SK-N-SH (cell line): ENCODE measurements around the gene ANTKMT. TPM values are rescaled to one million over a fixed set of nuclear protein-coding genes. Genes with fewer than 3 reads are reported as not detected.

Experiments
- CTCF ChIA-PET: fragments of 300-600, 350-600 bp; formaldehyde crosslinking; extraction: SDS; loops from one replicate; lab custom pipeline; 2021; lab: Yijun Ruan, JAX
- POLR2A ChIA-PET: fragments of 350-600 bp; sonication (Branson Sonifier 250); formaldehyde crosslinking; extraction: SDS; loops from one replicate; lab custom pipeline; 2020; ENCODE audit warnings: antibody characterized with exemption, inconsistent platforms; lab: Yijun Ruan, JAX
- DNase-seq: peaks from one replicate; pipeline ENCODE4 v3.0.0; 2012
- H2AFZ ChIP-seq: fragments of 200-600 bp; sonication (generic); 2 replicates; pipeline ENCODE4 v1.8.1; 2016; ENCODE audit warnings: antibody characterized with exemption, mild to moderate bottlenecking, low read depth
- H3F3A ChIP-seq: fragments of 200-600 bp; sonication (generic); replicated peaks from 2 replicates; pipeline ENCODE3; 2016; ENCODE audit warnings: antibody characterized with exemption, mild to moderate bottlenecking; ENCODE audit not compliant: insufficient read depth
- H3K27ac ChIP-seq, 2 experiments: fragments of 200-500 bp in 1 of 2; fragments of 200-600 bp in 1 of 2; sonication (Bioruptor generic) in 1 of 2; sonication (generic), shearing (Covaris generic) in 1 of 2; 2 replicates each; pipeline versions ENCODE4 v1.5.1 to v1.6.1; 2014 to 2016; ENCODE audit warnings: low read depth in 2 of 2, inconsistent platforms in 1 of 2, low read length in 1 of 2, mild to moderate bottlenecking in 1 of 2, mixed read lengths in 1 of 2
- H3K27me3 ChIP-seq: fragments of 200-600 bp; sonication (generic), shearing (Covaris generic); 2 replicates; pipeline ENCODE4 v1.6.1; 2016; ENCODE audit warnings: mixed run types; ENCODE audit not compliant: insufficient read depth
- H3K36me3 ChIP-seq, 2 experiments: fragments of 200-500 bp in 1 of 2; fragments of 200-600 bp in 1 of 2; sonication (Bioruptor generic) in 1 of 2; sonication (generic) in 1 of 2; replicated peaks in 1 of 2; 2 replicates each; pipeline versions ENCODE3 to v1.5.1; 2014 to 2016; ENCODE audit warnings: low read length in 1 of 2, mild to moderate bottlenecking in 1 of 2; ENCODE audit not compliant: insufficient read depth in 2 of 2, control insufficient read depth in 1 of 2
- H3K4me1 ChIP-seq, 2 experiments: fragments of 200-500 bp in 1 of 2; fragments of 200-600 bp in 1 of 2; sonication (Bioruptor generic) in 1 of 2; sonication (generic), shearing (Covaris generic) in 1 of 2; 2 replicates each; pipeline versions ENCODE4 v1.5.1 to v1.6.1; 2014 to 2016; ENCODE audit warnings: low read depth in 1 of 2, low read length in 1 of 2, mixed run types in 1 of 2; ENCODE audit not compliant: insufficient read depth in 2 of 2, control insufficient read depth in 1 of 2
- H3K4me2 ChIP-seq: fragments of 200-600 bp; sonication (generic), shearing (Covaris generic); 2 replicates; pipeline ENCODE4 v1.6.1; 2017; ENCODE audit warnings: mixed run types
- H3K4me3 ChIP-seq, 2 experiments: fragments of 200-500 bp in 1 of 2; fragments of 200-600 bp in 1 of 2; sonication (Bioruptor generic) in 1 of 2; sonication (generic), shearing (Covaris generic) in 1 of 2; 2 replicates each; pipeline versions ENCODE4 v1.5.1 to v1.8.1; 2014 to 2016; ENCODE audit warnings: low read depth in 2 of 2, inconsistent platforms in 1 of 2, low read length in 1 of 2, mild to moderate bottlenecking in 1 of 2, mixed read lengths in 1 of 2, moderate library complexity in 1 of 2
- H3K79me2 ChIP-seq: fragments of 200-600 bp; sonication (generic); 2 replicates; pipeline ENCODE4 v1.8.1; 2017; ENCODE audit warnings: mild to moderate bottlenecking; ENCODE audit not compliant: insufficient read depth
- H3K9ac ChIP-seq: fragments of 200-600 bp; sonication (generic); 2 replicates; pipeline ENCODE4 v1.6.1; 2017; ENCODE audit warnings: mixed run types
- H3K9me2 ChIP-seq: fragments of 200-600 bp; sonication (generic); 2 replicates; pipeline ENCODE4 v1.6.1; 2017; ENCODE audit warnings: mixed run types
- H3K9me3 ChIP-seq: fragments of 200-600 bp; sonication (generic); 2 replicates; pipeline ENCODE4 v1.6.1; 2017; ENCODE audit warnings: mixed run types, mild to moderate bottlenecking, moderate library complexity
- H4K20me1 ChIP-seq: fragments of 200-600 bp; sonication (generic); 2 replicates; pipeline ENCODE4 v1.6.1; 2017; ENCODE audit warnings: mild to moderate bottlenecking, mixed run types; ENCODE audit not compliant: insufficient read depth
- ELF1 ChIP-seq: IDR thresholded peaks from 2 replicates; pipeline ENCODE4 v1.4.0; 2012
- EP300 ChIP-seq, 2 experiments: IDR thresholded peaks; 2 replicates each; pipeline versions ENCODE4 v1.4.0 to v1.6.1; 2012; ENCODE audit warnings: borderline replicate concordance in 1 of 2, low read depth in 1 of 2, low read length in 1 of 2
- FOXM1 ChIP-seq: IDR thresholded peaks from 2 replicates; pipeline ENCODE4 v1.4.0; 2012; ENCODE audit warnings: low read depth, mild to moderate bottlenecking
- JUND ChIP-seq: IDR thresholded peaks from 2 replicates; pipeline ENCODE4 v1.4.0; 2012
- NFIC ChIP-seq: IDR thresholded peaks from 2 replicates; pipeline ENCODE4 v1.4.0; 2012; ENCODE audit warnings: borderline replicate concordance
- RAD21 ChIP-seq: IDR thresholded peaks from 2 replicates; pipeline ENCODE4 v1.6.1; 2012; ENCODE audit warnings: mild to moderate bottlenecking, low read length
- YY1 ChIP-seq: IDR thresholded peaks from 2 replicates; pipeline ENCODE4 v1.4.0; 2012; ENCODE audit warnings: low read depth, mild to moderate bottlenecking
- WGBS: methylation state at CpG from one replicate; pipeline ENCODE4 v1.1.6; 2017; ENCODE audit warnings: low lambda C conversion rate; 5-methylcytosine and 5-hydroxymethylcytosine counted together
- polyA plus RNA-seq, 3 experiments: library from polyadenylated mRNA; depleted of rRNA; stranded (reverse); fragments of >200 nt; gene quantifications; 2 replicates each; pipeline ENCODE4 v1.2.3, GENCODE V29; 2012
- TF ChIP-seq, protein P1 (sequence below): IDR thresholded peaks from 2 replicates; pipeline ENCODE4 v1.4.0; 2012; ENCODE audit warnings: low read depth, borderline replicate concordance
- TF ChIP-seq, protein P2 (sequence below): IDR thresholded peaks from 2 replicates; pipeline ENCODE4 v1.4.0; 2012; ENCODE audit warnings: low read depth
- TF ChIP-seq, protein P3 (sequence below): fragments of 200-600 bp; sonication (generic); IDR thresholded peaks from 2 replicates; pipeline ENCODE4 v1.6.1; 2017; ENCODE audit warnings: antibody characterized with exemption, mild to moderate bottlenecking, moderate library complexity
- TF ChIP-seq, protein P4 (sequence below): IDR thresholded peaks from 2 replicates; pipeline ENCODE4 v1.4.0; 2012; ENCODE audit warnings: low read depth, borderline replicate concordance
- TF ChIP-seq, protein P5 (sequence below): fragments of 150-350 bp; IDR thresholded peaks from 2 replicates; pipeline ENCODE4 v1.6.1; 2017; ENCODE audit warnings: antibody characterized with exemption, low read length, low read depth, borderline replicate concordance

ANTKMT gene
- polyA plus RNA-seq, 1 of the 3 experiments (the other 2 are of a cell fraction), result 57.4 TPM

DNA sequence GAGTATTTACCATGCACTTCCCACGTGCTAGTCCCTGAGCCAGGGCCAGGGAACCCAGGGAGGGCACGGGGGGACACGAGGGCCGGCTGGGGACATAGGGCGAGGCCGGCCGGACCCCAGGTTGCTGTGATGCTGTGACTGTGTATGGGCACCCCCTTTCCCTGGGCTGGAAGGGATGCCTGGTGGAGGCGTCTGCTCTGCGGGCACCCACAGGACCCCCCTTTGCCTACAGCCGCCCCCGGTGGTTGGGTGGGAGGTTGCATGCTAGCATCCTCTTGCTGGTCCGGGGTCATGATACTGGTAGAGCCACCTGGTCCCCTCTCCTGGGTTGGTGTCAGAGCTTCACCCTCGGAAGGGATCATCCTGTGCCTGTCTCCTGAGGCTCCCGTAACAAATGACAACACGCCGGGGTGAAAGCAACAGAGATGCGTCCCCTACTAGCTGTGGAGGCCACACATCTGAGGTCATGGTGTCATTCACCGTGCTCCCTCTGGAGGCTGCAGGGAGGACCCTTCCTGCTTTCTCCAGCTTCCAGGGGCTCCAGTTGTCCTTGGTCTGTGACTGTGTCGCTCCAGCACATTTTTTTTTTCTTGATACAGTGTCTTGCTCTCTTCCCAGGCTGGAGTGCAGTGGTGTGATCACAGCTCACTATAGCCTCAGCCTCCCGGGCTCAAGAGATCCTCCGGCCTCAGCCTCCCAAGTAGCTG lies 23.0 kb downstream of the ANTKMT start:
- peaks cover 0 to 10% of the 10 kb centered on the region in 2 experiments; a peak in 1 of 4 replicates for H3K4me1 ChIP-seq
- H3K27me3 ChIP-seq, result no peaks in the 10 kb centered on the region
- H3K27ac ChIP-seq, result no peak overlapping the region
- no peaks in the 10 kb centered on the region for H3K9me2 ChIP-seq
- peaks cover 14% of the 10 kb centered on the region for H3K79me2 ChIP-seq
- peak; percentile 61 for DNase-seq
- H3K9me3 ChIP-seq, result no peaks in the 10 kb centered on the region
- peaks cover 1% of the 10 kb centered on the region for H3F3A ChIP-seq
- H3K4me3 ChIP-seq, result no peak overlapping the region
- no peak overlapping the region for H3K4me2 ChIP-seq
- WGBS, result 84% methylated on average over 14 of the region's 21 CpGs
- no peak overlapping the region for H3K9ac ChIP-seq
- no peak for TF ChIP-seq ELF1
- TF ChIP-seq, protein P1, sequence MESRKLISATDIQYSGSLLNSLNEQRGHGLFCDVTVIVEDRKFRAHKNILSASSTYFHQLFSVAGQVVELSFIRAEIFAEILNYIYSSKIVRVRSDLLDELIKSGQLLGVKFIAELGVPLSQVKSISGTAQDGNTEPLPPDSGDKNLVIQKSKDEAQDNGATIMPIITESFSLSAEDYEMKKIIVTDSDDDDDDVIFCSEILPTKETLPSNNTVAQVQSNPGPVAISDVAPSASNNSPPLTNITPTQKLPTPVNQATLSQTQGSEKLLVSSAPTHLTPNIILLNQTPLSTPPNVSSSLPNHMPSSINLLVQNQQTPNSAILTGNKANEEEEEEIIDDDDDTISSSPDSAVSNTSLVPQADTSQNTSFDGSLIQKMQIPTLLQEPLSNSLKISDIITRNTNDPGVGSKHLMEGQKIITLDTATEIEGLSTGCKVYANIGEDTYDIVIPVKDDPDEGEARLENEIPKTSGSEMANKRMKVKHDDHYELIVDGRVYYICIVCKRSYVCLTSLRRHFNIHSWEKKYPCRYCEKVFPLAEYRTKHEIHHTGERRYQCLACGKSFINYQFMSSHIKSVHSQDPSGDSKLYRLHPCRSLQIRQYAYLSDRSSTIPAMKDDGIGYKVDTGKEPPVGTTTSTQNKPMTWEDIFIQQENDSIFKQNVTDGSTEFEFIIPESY, result no peak
- TF ChIP-seq YY1, result no peak
- TF ChIP-seq, protein P2, sequence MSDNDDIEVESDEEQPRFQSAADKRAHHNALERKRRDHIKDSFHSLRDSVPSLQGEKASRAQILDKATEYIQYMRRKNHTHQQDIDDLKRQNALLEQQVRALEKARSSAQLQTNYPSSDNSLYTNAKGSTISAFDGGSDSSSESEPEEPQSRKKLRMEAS, result no peak
- TF ChIP-seq, protein P3, sequence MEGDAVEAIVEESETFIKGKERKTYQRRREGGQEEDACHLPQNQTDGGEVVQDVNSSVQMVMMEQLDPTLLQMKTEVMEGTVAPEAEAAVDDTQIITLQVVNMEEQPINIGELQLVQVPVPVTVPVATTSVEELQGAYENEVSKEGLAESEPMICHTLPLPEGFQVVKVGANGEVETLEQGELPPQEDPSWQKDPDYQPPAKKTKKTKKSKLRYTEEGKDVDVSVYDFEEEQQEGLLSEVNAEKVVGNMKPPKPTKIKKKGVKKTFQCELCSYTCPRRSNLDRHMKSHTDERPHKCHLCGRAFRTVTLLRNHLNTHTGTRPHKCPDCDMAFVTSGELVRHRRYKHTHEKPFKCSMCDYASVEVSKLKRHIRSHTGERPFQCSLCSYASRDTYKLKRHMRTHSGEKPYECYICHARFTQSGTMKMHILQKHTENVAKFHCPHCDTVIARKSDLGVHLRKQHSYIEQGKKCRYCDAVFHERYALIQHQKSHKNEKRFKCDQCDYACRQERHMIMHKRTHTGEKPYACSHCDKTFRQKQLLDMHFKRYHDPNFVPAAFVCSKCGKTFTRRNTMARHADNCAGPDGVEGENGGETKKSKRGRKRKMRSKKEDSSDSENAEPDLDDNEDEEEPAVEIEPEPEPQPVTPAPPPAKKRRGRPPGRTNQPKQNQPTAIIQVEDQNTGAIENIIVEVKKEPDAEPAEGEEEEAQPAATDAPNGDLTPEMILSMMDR, result peak; percentile 27
- TF ChIP-seq, protein P4, sequence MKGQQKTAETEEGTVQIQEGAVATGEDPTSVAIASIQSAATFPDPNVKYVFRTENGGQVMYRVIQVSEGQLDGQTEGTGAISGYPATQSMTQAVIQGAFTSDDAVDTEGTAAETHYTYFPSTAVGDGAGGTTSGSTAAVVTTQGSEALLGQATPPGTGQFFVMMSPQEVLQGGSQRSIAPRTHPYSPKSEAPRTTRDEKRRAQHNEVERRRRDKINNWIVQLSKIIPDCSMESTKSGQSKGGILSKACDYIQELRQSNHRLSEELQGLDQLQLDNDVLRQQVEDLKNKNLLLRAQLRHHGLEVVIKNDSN, result no peak
- TF ChIP-seq JUND, result no peak
- CTCF ChIA-PET, result interaction anchor here (1.0 to 4.5 kb wide), 7 partner anchors 18 to 312 kb away, joined by 3 to 23 read pairs (median 4); partner anchors contain the start of genes ANTKMT and CCDC78
- H2AFZ ChIP-seq, result no peak overlapping the region
- no peaks in the 10 kb centered on the region for H3K36me3 ChIP-seq
- H4K20me1 ChIP-seq, result no peaks in the 10 kb centered on the region
- POLR2A ChIA-PET, result no interaction called here

DNA sequence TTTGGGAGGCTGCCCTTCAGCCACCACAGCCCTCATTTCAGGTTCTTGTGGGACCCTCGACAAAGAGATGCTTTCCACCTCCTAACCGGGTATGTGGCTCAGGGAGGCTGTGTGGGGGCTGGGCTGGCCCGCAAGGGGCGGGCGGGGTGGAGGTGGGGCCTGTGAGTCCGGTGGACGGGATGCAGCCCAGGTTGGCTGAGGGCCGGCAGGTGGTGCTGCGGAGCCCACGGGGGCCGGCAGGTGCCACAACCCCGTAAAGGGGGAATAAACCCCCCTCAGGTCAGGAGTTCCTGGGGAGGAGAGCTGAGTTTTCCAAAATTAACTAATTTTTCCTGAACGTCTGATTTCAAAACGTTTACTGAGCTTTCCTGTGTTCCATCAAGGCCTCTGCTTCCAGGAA lies 24.8 kb downstream of the ANTKMT start:
- Histone ChIP-seq H3K9ac (no peak overlapping the region), H3K4me3 (no peak overlapping the region), H2AFZ (no peak overlapping the region), H3K79me2 (no peaks in the 10 kb centered on the region), H3K27me3 (no peaks in the 10 kb centered on the region), H3K9me3 (no peaks in the 10 kb centered on the region), H3F3A (peaks cover 4% of the 10 kb centered on the region), H4K20me1 (no peaks in the 10 kb centered on the region), H3K9me2 (no peaks in the 10 kb centered on the region), H3K27ac (no peak overlapping the region), H3K36me3 (no peaks in the 10 kb centered on the region), H3K4me2 (no peak overlapping the region), H3K4me1 (peaks cover 0 to 2% of the 10 kb centered on the region in 2 experiments; a peak in 1 of 4 replicates)
- DNase-seq, result peak; percentile 81
- 8% methylated on average over 4 of the region's 14 CpGs for WGBS
- ChIA-PET POLR2A (interaction anchor here (0.7 kb wide), 1 partner anchor 35 kb away, joined by 4 read pairs; no protein-coding TSS in a partner anchor), CTCF (interaction anchor here (0.6 to 1.8 kb wide), 11 partner anchors 9 to 58 kb away, joined by 3 to 6 read pairs (median 4); partner anchors contain the start of genes ANTKMT and MSLN)
- TF ChIP-seq NFIC (no peak), RAD21 (0 out of 2 replicates have a peak, but pooled peaks have one; percentile 17), JUND (no peak), YY1 (no peak), EP300 (IDR thresholded peaks at IDR 0.05; ENCODE audit: borderline replicate concordance in 1 of 2, low read depth in 1 of 2, low read length in 1 of 2) (no peak), FOXM1 (no peak)
- TF ChIP-seq, protein P4, result no peak
- TF ChIP-seq, protein P5, sequence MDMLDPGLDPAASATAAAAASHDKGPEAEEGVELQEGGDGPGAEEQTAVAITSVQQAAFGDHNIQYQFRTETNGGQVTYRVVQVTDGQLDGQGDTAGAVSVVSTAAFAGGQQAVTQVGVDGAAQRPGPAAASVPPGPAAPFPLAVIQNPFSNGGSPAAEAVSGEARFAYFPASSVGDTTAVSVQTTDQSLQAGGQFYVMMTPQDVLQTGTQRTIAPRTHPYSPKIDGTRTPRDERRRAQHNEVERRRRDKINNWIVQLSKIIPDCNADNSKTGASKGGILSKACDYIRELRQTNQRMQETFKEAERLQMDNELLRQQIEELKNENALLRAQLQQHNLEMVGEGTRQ, result no peak
- TF ChIP-seq, protein P1, result no peak
- TF ChIP-seq, protein P3, result peak; percentile 39
